GM12878 (cell line): Measurements from ENCODE around the gene CLCA2. TPM values are rescaled to one million over a fixed set of nuclear protein-coding genes. Genes with fewer than 3 reads are reported as not detected.

ENCODE experiments used
- ATAC-seq: fragments of 200-7000 bp; cut with Tn5 transposase; 3 replicates; pipeline ENCODE4 v1.9.1; 2020; ENCODE audit warnings: mild to moderate bottlenecking, moderate library complexity
- BruUV-seq: library from RNA; stranded (reverse); fragments of 400-500 nt; replicated peaks from 2 replicates; lab custom pipeline; 2021; lab: Mats Ljungman, UMichigan
- CTCF ChIA-PET: fragments of 300-600 bp; sonication (Branson Sonifier 250); formaldehyde crosslinking; extraction: SDS; loops from one replicate; lab custom pipeline; 2021; ENCODE audit warnings: inconsistent platforms; lab: Yijun Ruan, JAX
- POLR2A ChIA-PET: fragments of 350-600 bp; formaldehyde crosslinking; extraction: SDS; loops from one replicate; lab custom pipeline; 2021; ENCODE audit warnings: inconsistent platforms; lab: Charles Lee
- RAD21 ChIA-PET: fragments of 300-600 bp; sonication (Branson Sonifier 250); formaldehyde crosslinking; loops from one replicate; lab custom pipeline; 2023; ENCODE audit warnings: antibody characterized with exemption; ENCODE audit not compliant: unreplicated experiment; lab: Charles Lee
- SMC1A ChIA-PET: fragments of 300-600 bp; sonication (Branson Sonifier 250); formaldehyde crosslinking; loops from one replicate; lab custom pipeline; 2023; ENCODE audit not compliant: unreplicated experiment, uncharacterized antibody; lab: Charles Lee
- DNase-seq: peaks from one replicate; pipeline ENCODE4 v3.0.0-alpha.2; 2011; ENCODE audit warnings: low read depth, low spot score
- FAIRE-seq: peaks from 3 replicates; lab custom pipeline; 2011; peaks lifted over from hg19 to GRCh38; lab: Jason Lieb, UNC
- H2AFZ ChIP-seq: 2 replicates; pipeline ENCODE4 v1.6.0; 2011; ENCODE audit warnings: low read depth, low read length, control low read depth; ENCODE audit not compliant: control insufficient read depth
- H3K27ac ChIP-seq: 2 replicates; pipeline ENCODE4 v1.5.1; 2011; ENCODE audit warnings: control low read depth; ENCODE audit not compliant: control insufficient read depth, insufficient read depth
- H3K27me3 ChIP-seq, 2 experiments: replicated peaks in 1 of 2; 2 replicates each; pipeline versions ENCODE4 v1.6.0 to v1.6.1; 2011; ENCODE audit warnings: low read length in 1 of 2; ENCODE audit not compliant: control insufficient read depth in 2 of 2, insufficient read depth in 2 of 2
- H3K36me3 ChIP-seq, 2 experiments: 2 replicates each; pipeline ENCODE4 v1.5.1; 2011; ENCODE audit warnings: low read length in 1 of 2; ENCODE audit not compliant: control insufficient read depth in 2 of 2, insufficient read depth in 2 of 2
- H3K4me1 ChIP-seq: 2 replicates; pipeline ENCODE4 v1.6.1; 2011; ENCODE audit warnings: mild to moderate bottlenecking, low read length, moderate library complexity, mixed read lengths; ENCODE audit not compliant: control insufficient read depth, insufficient read depth
- H3K4me2 ChIP-seq: 2 replicates; pipeline ENCODE4 v1.6.0; 2011; ENCODE audit warnings: control low read depth; ENCODE audit not compliant: control insufficient read depth, insufficient read depth
- H3K4me3 ChIP-seq: fragments of 200-600 bp; sonication (generic); 2 replicates; pipeline ENCODE4 v1.5.1; 2016
- H3K79me2 ChIP-seq: 2 replicates; pipeline ENCODE4 v1.6.0; 2011; ENCODE audit warnings: low read length; ENCODE audit not compliant: control insufficient read depth, insufficient read depth
- H3K9ac ChIP-seq: 2 replicates; pipeline ENCODE4 v1.8.0; 2011; ENCODE audit warnings: low read length, control low read depth, mixed read lengths; ENCODE audit not compliant: control insufficient read depth, insufficient read depth
- H3K9me3 ChIP-seq: replicated peaks from 3 replicates; pipeline ENCODE4 v1.5.1; 2011; ENCODE audit warnings: mild to moderate bottlenecking, low read length; ENCODE audit not compliant: control insufficient read depth, insufficient read depth
- H4K20me1 ChIP-seq: 2 replicates; pipeline ENCODE4 v1.6.0; 2011; ENCODE audit not compliant: control insufficient read depth, insufficient read depth
- CHD2 ChIP-seq: IDR thresholded peaks from 2 replicates; pipeline ENCODE4 v1.6.1; 2011; ENCODE audit warnings: low read depth, low read length, improper control_type of control experiment, borderline replicate concordance
- EED ChIP-seq: sonication (generic); IDR thresholded peaks from 2 replicates; pipeline ENCODE4 v1.6.1; 2016; ENCODE audit warnings: antibody characterized with exemption, low read depth
- EZH2 ChIP-seq: IDR thresholded peaks from 2 replicates; pipeline ENCODE4 v1.6.1; 2012; ENCODE audit warnings: low read depth, mild to moderate bottlenecking, control low read depth, inconsistent platforms, low read length, borderline replicate concordance; ENCODE audit not compliant: control insufficient read depth
- GABPA ChIP-seq: IDR thresholded peaks from 2 replicates; pipeline ENCODE4 v1.6.1; 2014; ENCODE audit warnings: antibody characterized with exemption, low read depth, mild to moderate bottlenecking, inconsistent platforms
- HDGF ChIP-seq: fragments of 450-650 bp; IDR thresholded peaks from 2 replicates; pipeline ENCODE4 v1.6.1; 2016; ENCODE audit warnings: antibody characterized with exemption
- IRF3 ChIP-seq: fragments of 450-650 bp; IDR thresholded peaks from 2 replicates; pipeline ENCODE4 v1.6.1; 2014; ENCODE audit warnings: mild to moderate bottlenecking
- KAT2A ChIP-seq: conservative IDR thresholded peaks from 2 replicates; pipeline ENCODE4 v1.6.1; 2011; ENCODE audit warnings: low read depth, low read length; ENCODE audit not compliant: control insufficient read depth
- LARP7 ChIP-seq: fragments of 450-650 bp; IDR thresholded peaks from 2 replicates; pipeline ENCODE4 v1.6.1; 2017; ENCODE audit warnings: mild to moderate bottlenecking
- MEF2B ChIP-seq: fragments of 450-650 bp; IDR thresholded peaks from 2 replicates; pipeline ENCODE4 v1.6.1; 2018; ENCODE audit warnings: mild to moderate bottlenecking, moderate library complexity; ENCODE audit not compliant: partially characterized antibody, poor library complexity, severe bottlenecking
- MYB ChIP-seq: fragments of 150-350 bp; IDR thresholded peaks from 2 replicates; pipeline ENCODE4 v1.6.1; 2014; ENCODE audit warnings: mild to moderate bottlenecking, low read depth, low read length, borderline replicate concordance
- NR2C1 ChIP-seq: fragments of 450-650 bp; IDR thresholded peaks from 2 replicates; pipeline ENCODE4 v1.6.1; 2017; ENCODE audit warnings: antibody characterized with exemption, mild to moderate bottlenecking, moderate library complexity
- NR2C2 ChIP-seq: IDR thresholded peaks from 2 replicates; pipeline ENCODE4 v1.6.1; 2011; ENCODE audit warnings: borderline replicate concordance, low read depth; ENCODE audit not compliant: control insufficient read depth, insufficient read length
- PAX8 ChIP-seq: fragments of 450-650 bp; IDR thresholded peaks from 2 replicates; pipeline ENCODE4 v1.6.1; 2017; ENCODE audit warnings: mild to moderate bottlenecking, moderate library complexity
- PML ChIP-seq: IDR thresholded peaks from 2 replicates; pipeline ENCODE4 v1.6.1; 2012; ENCODE audit warnings: low read length, inconsistent platforms
- POLR2AphosphoS5 ChIP-seq: IDR thresholded peaks from 2 replicates; pipeline ENCODE4 v1.6.1; 2011; ENCODE audit warnings: mild to moderate bottlenecking, low read length, inconsistent platforms
- RAD51 ChIP-seq: fragments of 450-650 bp; IDR thresholded peaks from 2 replicates; pipeline ENCODE4 v1.6.1; 2016; ENCODE audit warnings: moderate library complexity, mild to moderate bottlenecking, inconsistent platforms
- RB1 ChIP-seq: fragments of 450-650 bp; formaldehyde crosslinking; IDR thresholded peaks from 2 replicates; pipeline ENCODE4 v1.6.1; 2017; ENCODE audit warnings: mild to moderate bottlenecking, borderline replicate concordance
- ZNF217 ChIP-seq: fragments of 450-650 bp; IDR thresholded peaks from 2 replicates; pipeline ENCODE4 v1.6.1; 2017; ENCODE audit warnings: antibody characterized with exemption, mild to moderate bottlenecking
- ZNF592 ChIP-seq: fragments of 450-650 bp; IDR thresholded peaks from 2 replicates; pipeline ENCODE4 v1.6.1; 2017; ENCODE audit warnings: mild to moderate bottlenecking, moderate library complexity
- ZSCAN29 ChIP-seq: fragments of 450-650 bp; IDR thresholded peaks from 2 replicates; pipeline ENCODE4 v1.6.1; 2017; ENCODE audit warnings: mild to moderate bottlenecking, moderate library complexity
- WGBS: methylation state at CpG from one replicate; pipeline ENCODE4 v1.1.6; 2016; ENCODE audit warnings: low lambda C conversion rate; ENCODE audit not compliant: insufficient replicate concordance, insufficient coverage; ENCODE audit errors: missing lambda C conversion rate; 5-methylcytosine and 5-hydroxymethylcytosine counted together
- in situ Hi-C: fragments of 300-500 bp; cut with MboI; formaldehyde crosslinking; loops from 9 replicates; pipeline ENCODE4 v1.14.3; 2018; ENCODE audit warnings: mixed read lengths
- intact Hi-C: fragments of 100-400 bp; cut with micrococcal nuclease; formaldehyde crosslinking; loops from one replicate; pipeline ENCODE4 v1.14.2; 2022; ENCODE audit not compliant: unreplicated experiment
- polyA plus RNA-seq, 11 experiments: library from polyadenylated mRNA; depleted of rRNA in 4 of 11; unstranded in 6 of 11; stranded (reverse) in 5 of 11; fragments of >200 nt; fragmentation: Nextera tagmentation in 4 of 11; fragmentation: Illumina TruSeq in 1 of 11; extraction: Ambion mirVana in 4 of 11; extraction: Trizol in 1 of 11; gene quantifications; 1 replicate in 1 of 11; 2 replicates in 10 of 11; pipeline versions ENCODE4 v1.2.1 to v1.2.3, GENCODE V29; 2011 to 2016; ENCODE audit warnings: inconsistent platforms in 2 of 11, missing spikeins in 2 of 11, low read depth in 1 of 11
- total RNA-seq, 4 experiments: library from RNA; depleted of rRNA in 3 of 4; stranded (reverse); fragments of >200 nt in 3 of 4; fragmentation: Illumina TruSeq in 1 of 4; extraction: Trizol in 1 of 4; gene quantifications; 2 replicates each; pipeline versions ENCODE4 v1.2.1 to v1.2.3, GENCODE V29; 2013 to 2021

CLCA2 gene
- total and polyA plus RNA-seq, 10 of the 15 experiments (the other 5 are each of a cell fraction or from before 2014, with no cell fraction given), result 0.01 to 0.20 (median 0.08) TPM; not detected in 6

GRCh38 chr1:86381223-86381622 is 42.7 kb upstream of the CLCA2 start:
- no peaks in the 10 kb centered on the region for H3K27me3 ChIP-seq
- H3K4me2 ChIP-seq, result peak overlapping the region; percentile 59
- ChIA-PET RAD21 (no interaction called here), POLR2A (no interaction called here), CTCF (interaction anchor here (1.1 kb wide), 1 partner anchor 92 kb away, joined by 3 read pairs; no protein-coding TSS in a partner anchor), SMC1A (no interaction called here)
- no peak overlapping the region for H3K9ac ChIP-seq
- no peak overlapping the region; the same call in 1 of the 2 replicates for H2AFZ ChIP-seq
- no peak overlapping the region for H3K4me3 ChIP-seq
- 80% methylated on average over 4 of the region's 4 CpGs for WGBS
- TF ChIP-seq ZSCAN29 (no peak), IRF3 (no peak), MEF2B (no peak), PML (no peak), RAD51 (no peak), HDGF (no peak), ZNF217 (no peak), GABPA (no peak), EED (no peak), POLR2AphosphoS5 (no peak), RB1 (no peak), LARP7 (no peak), ZNF592 (no peak), CHD2 (no peak), KAT2A (no peak), NR2C2 (no peak), EZH2 (no peak), PAX8 (no peak), MYB (no peak), NR2C1 (no peak)
- H3K9me3 ChIP-seq, result peaks cover 18% of the 10 kb centered on the region; the same call in 2 of the 3 replicates
- in situ Hi-C loops, result loop anchor here (5.0 to 25.0 kb wide), 3 partner anchors 121 to 706 kb away; partner anchors contain the start of gene SH3GLB1
- ATAC-seq, result peak; percentile 55
- intact Hi-C loops, result loop anchor here (1.0 to 10.0 kb wide), 6 partner anchors 306 to 944 kb away; partner anchors contain the start of genes LMO4 and SH3GLB1
- H3K27ac ChIP-seq, result no peak overlapping the region
- FAIRE-seq, result no peak
- no peak for DNase-seq
- H3K36me3 ChIP-seq, result no peaks in the 10 kb centered on the region; a peak in 1 of 4 replicates
- no peaks in the 10 kb centered on the region for H3K4me1 ChIP-seq
- BruUV-seq, result no TSS peak
- H3K79me2 ChIP-seq, result no peaks in the 10 kb centered on the region; the same call in 1 of the 2 replicates
- no peaks in the 10 kb centered on the region for H4K20me1 ChIP-seq
